HG03432 (cell line): ENCODE data around the gene ATP1A1.
A peak's percentile ranks its signal among the peaks of the same experiment; 100 is the strongest.

Experiments used
- ATAC-seq: cut with Tn5 transposase; IDR thresholded peaks from one replicate; pipeline ENCODE4 v1.9.1; 2021; ENCODE audit warnings: mild to moderate bottlenecking, moderate library complexity; ENCODE audit not compliant: unreplicated experiment

The ATP1A1 gene

GRCh38 chr1:116343019-116343418 is 30.0 kb upstream of the ATP1A1 start:
- no peak for ATAC-seq

- no peak for ATAC-seq
Measured at GRCh38 chr1:116345011-116345410, 28.0 kb upstream of the ATP1A1 start.

- ATAC-seq, result no peak
Measured at GRCh38 chr1:116345843-116346242, 27.2 kb upstream of the ATP1A1 start.

- no peak for ATAC-seq
Measured at GRCh38 chr1:116346943-116347673, 25.9 kb upstream of the ATP1A1 start.

- ATAC-seq, result no peak
Measured at GRCh38 chr1:116347696-116348095, 25.3 kb upstream of the ATP1A1 start.

- ATAC-seq, result no peak
Measured at GRCh38 chr1:116350097-116350645, 22.9 kb upstream of the ATP1A1 start.

GRCh38 chr1:116351914-116352313 is 21.1 kb upstream of the ATP1A1 start:
- no peak for ATAC-seq

- ATAC-seq, result peak; percentile 68
Measured at GRCh38 chr1:116352349-116352813, 20.7 kb upstream of the ATP1A1 start.

- no peak for ATAC-seq
Measured at GRCh38 chr1:116353155-116353554, 19.9 kb upstream of the ATP1A1 start.

- ATAC-seq, result no peak
Measured at GRCh38 chr1:116356067-116356466, 17.0 kb upstream of the ATP1A1 start.

GRCh38 chr1:116356673-116357072 is 16.4 kb upstream of the ATP1A1 start:
- ATAC-seq, result no peak

GRCh38 chr1:116357487-116357886 is 15.6 kb upstream of the ATP1A1 start:
- no peak for ATAC-seq

GRCh38 chr1:116359060-116359830 is 13.8 kb upstream of the ATP1A1 start:
- ATAC-seq, result no peak

GRCh38 chr1:116359871-116360270 is 13.2 kb upstream of the ATP1A1 start:
- no peak for ATAC-seq

- ATAC-seq, result no peak
Measured at GRCh38 chr1:116360429-116361173, 12.4 kb upstream of the ATP1A1 start.

GRCh38 chr1:116361648-116362047 is 11.4 kb upstream of the ATP1A1 start:
- ATAC-seq, result no peak

GRCh38 chr1:116362050-116362449 is 11.0 kb upstream of the ATP1A1 start:
- ATAC-seq, result no peak

GRCh38 chr1:116365353-116365780 is 7.7 kb upstream of the ATP1A1 start:
- ATAC-seq, result no peak

- ATAC-seq, result no peak
Measured at GRCh38 chr1:116365857-116366256, 7.2 kb upstream of the ATP1A1 start.

GRCh38 chr1:116367256-116367945 is 5.6 kb upstream of the ATP1A1 start:
- no peak for ATAC-seq

- ATAC-seq, result no peak
Measured at GRCh38 chr1:116368241-116368640, 4.8 kb upstream of the ATP1A1 start.
